ENCODE results near the gene POTEI. TPM values are rescaled to one million over a fixed set of nuclear protein-coding genes. Genes with fewer than 3 reads are reported as not detected.
"Not testable (repeated sequence)": the region's sequence is repeated elsewhere in the genome, so short reads cannot be mapped to it uniquely, and the experiment has no call there.

POTEI gene
- total RNA-seq, 1 donor: under 0.01 TPM

DNA sequence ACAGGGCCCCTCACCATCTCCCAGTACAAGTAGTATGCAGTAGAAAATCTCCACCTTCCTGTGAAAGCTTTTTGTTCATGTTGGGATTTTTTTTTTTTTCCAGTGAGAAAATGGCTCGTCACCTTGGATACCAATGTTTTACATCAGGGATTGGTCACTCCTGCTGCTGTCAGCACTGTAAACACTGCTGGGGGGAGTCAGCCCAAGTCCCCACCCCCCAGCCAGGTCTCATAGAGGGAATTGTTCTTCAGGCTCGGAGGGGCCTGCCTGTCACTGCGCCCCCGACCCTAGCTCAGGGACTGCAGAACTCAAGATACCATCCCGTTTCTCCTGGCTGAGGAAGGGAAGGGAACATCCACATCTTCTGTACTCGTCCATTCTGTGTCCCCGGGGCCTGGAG lies 11.9 kb upstream of the POTEI start, which contains the start of gene CFC1B:
Gene CFC1B, plus strand, starts transcription at position 231 of the 400 bp plus-strand sequence. CDS start 263 bp downstream, outside the sequence.
- not testable (repeated sequence) for H3K27me3 ChIP-seq (ENCODE audit: insufficient read depth, low read length); H3K4me1 ChIP-seq (ENCODE audit: insufficient read depth, low read length); H3K4me3 ChIP-seq (ENCODE audit: low read length); H3K9me3 ChIP-seq (ENCODE audit: low read depth, low read length)

GRCh38 chr2:130518516-130519106 lies 9.5 kb upstream of the POTEI start:
- H3K27me3 ChIP-seq (ENCODE audit: insufficient read depth, low read length): not testable (repeated sequence)

GRCh38 chr2:130511747-130512451 lies 2.8 kb upstream of the POTEI start:
- not testable (repeated sequence) for H3K4me3 ChIP-seq (ENCODE audit: low read length); H3K9me3 ChIP-seq (ENCODE audit: low read depth, low read length); H3K27me3 ChIP-seq (ENCODE audit: insufficient read depth, low read length); H3K4me1 ChIP-seq (ENCODE audit: insufficient read depth, low read length)

More at GRCh38 chr2:130518516-130519106, 9.5 kb upstream of the POTEI start:
- not testable (repeated sequence) for H3K4me1 ChIP-seq (ENCODE audit: insufficient read depth, low read length); H3K4me3 ChIP-seq (ENCODE audit: low read length); H3K9me3 ChIP-seq (ENCODE audit: low read depth, low read length)

GRCh38 chr2:130510807-130511746 lies 1.9 kb upstream of the POTEI start:
- H3K27me3 ChIP-seq (ENCODE audit: insufficient read depth, low read length); H3K4me1 ChIP-seq (ENCODE audit: insufficient read depth, low read length); H3K4me3 ChIP-seq (ENCODE audit: low read length): not testable (repeated sequence)

GRCh38 chr2:130491073-130491472 lies 18.1 kb downstream of the POTEI start:
- not testable (repeated sequence) for H3K4me1 ChIP-seq (ENCODE audit: insufficient read depth, low read length); H3K27me3 ChIP-seq (ENCODE audit: insufficient read depth, low read length); H3K9me3 ChIP-seq (ENCODE audit: low read depth, low read length); H3K4me3 ChIP-seq (ENCODE audit: low read length)

More at GRCh38 chr2:130510807-130511746, 1.9 kb upstream of the POTEI start:
- not testable (repeated sequence) for H3K9me3 ChIP-seq (ENCODE audit: low read depth, low read length)

DNA sequence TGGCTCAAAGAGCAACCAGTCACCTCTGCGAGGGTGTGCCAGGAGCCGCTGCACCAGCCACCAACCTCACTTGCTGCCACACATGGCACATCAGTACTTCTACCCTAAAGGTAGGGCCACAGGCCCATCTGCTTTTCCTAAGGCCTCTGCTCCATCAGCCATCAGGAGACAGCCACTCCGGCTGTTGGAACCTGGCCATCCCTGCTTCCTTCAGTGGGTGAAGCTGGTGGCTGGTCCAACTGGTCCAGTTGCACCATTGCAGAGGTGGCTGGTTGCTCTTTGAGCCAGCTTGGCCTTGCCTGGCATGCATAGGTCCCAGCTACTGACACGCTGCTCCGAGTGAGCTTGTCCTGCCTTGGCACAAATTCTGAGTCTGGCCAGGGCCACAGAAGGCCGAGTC lies 53.7 kb downstream of the POTEI start:
- H3K9me3 ChIP-seq (ENCODE audit: low read depth, low read length); H3K4me3 ChIP-seq (ENCODE audit: low read length); H3K4me1 ChIP-seq (ENCODE audit: insufficient read depth, low read length); H3K27me3 ChIP-seq (ENCODE audit: insufficient read depth, low read length): not testable (repeated sequence)

DNA sequence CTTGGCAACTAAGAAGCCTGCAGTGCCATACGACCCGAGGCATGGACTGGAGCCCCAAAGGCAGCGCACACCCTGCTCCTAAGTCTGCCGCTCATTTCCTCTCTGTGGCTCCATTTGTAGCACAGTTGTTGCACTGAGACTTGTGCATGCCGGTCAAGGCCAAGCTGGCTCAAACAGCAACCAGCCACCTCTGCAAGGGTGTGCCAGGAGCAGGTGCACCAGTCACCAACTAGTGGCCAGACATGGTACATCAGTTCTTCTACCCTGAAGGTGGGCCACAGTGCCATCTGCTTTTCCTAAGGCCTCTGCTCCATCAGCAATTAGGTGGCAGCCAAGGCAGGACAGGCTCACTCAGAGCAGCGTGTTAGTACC lies 54.4 kb downstream of the POTEI start:
- not testable (repeated sequence) for H3K4me1 ChIP-seq (ENCODE audit: insufficient read depth, low read length); H3K9me3 ChIP-seq (ENCODE audit: low read depth, low read length); H3K27me3 ChIP-seq (ENCODE audit: insufficient read depth, low read length); H3K4me3 ChIP-seq (ENCODE audit: low read length)

GRCh38 chr2:130453955-130454711 lies 55.0 kb downstream of the POTEI start:
- not testable (repeated sequence) for H3K4me3 ChIP-seq (ENCODE audit: low read length); H3K27me3 ChIP-seq (ENCODE audit: insufficient read depth, low read length); H3K4me1 ChIP-seq (ENCODE audit: insufficient read depth, low read length); H3K9me3 ChIP-seq (ENCODE audit: low read depth, low read length)

- not testable (repeated sequence) for H3K27me3 ChIP-seq (ENCODE audit: insufficient read depth, low read length); H3K4me3 ChIP-seq (ENCODE audit: low read length); H3K4me1 ChIP-seq (ENCODE audit: insufficient read depth, low read length); H3K9me3 ChIP-seq (ENCODE audit: low read depth, low read length)
These were observed 56.2 kb downstream of the POTEI start for GRCh38 chr2:130452897-130453296.

- H3K4me1 ChIP-seq (ENCODE audit: insufficient read depth, low read length); H3K27me3 ChIP-seq (ENCODE audit: insufficient read depth, low read length); H3K4me3 ChIP-seq (ENCODE audit: low read length); H3K9me3 ChIP-seq (ENCODE audit: low read depth, low read length): not testable (repeated sequence)
These were observed 57.3 kb downstream of the POTEI start for GRCh38 chr2:130451823-130452222.

GRCh38 chr2:130451278-130451677 lies 57.9 kb downstream of the POTEI start:
- not testable (repeated sequence) for H3K9me3 ChIP-seq (ENCODE audit: low read depth, low read length); H3K4me1 ChIP-seq (ENCODE audit: insufficient read depth, low read length); H3K27me3 ChIP-seq (ENCODE audit: insufficient read depth, low read length); H3K4me3 ChIP-seq (ENCODE audit: low read length)

DNA sequence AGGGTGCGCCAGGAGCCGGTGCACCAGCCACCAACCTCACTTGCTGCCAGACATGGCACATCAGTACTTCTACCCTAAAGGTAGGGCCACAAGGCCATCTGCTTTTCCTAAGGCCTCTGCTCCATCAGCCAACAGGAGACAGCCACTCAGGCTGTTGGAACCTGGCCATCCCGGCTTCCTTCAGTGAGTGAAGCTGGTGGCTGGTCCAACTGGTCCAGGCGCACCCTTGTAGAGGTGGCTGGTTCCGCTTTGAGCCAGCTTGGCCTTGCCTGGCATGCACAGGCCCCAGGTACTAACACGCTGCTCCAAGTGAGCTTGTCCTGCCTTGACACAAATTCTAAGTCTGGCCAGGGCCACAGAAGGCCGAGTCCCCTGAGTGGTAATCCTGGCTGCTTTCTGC lies 58.8 kb downstream of the POTEI start:
- H3K9me3 ChIP-seq (ENCODE audit: low read depth, low read length); H3K4me1 ChIP-seq (ENCODE audit: insufficient read depth, low read length); H3K27me3 ChIP-seq (ENCODE audit: insufficient read depth, low read length); H3K4me3 ChIP-seq (ENCODE audit: low read length): not testable (repeated sequence)

GRCh38 chr2:130427631-130428030 lies 81.5 kb downstream of the POTEI start:
- H3K4me3 ChIP-seq (ENCODE audit: low read length); H3K4me1 ChIP-seq (ENCODE audit: insufficient read depth, low read length); H3K27me3 ChIP-seq (ENCODE audit: insufficient read depth, low read length); H3K9me3 ChIP-seq (ENCODE audit: low read depth, low read length): not testable (repeated sequence)

GRCh38 chr2:130418845-130419244 lies 90.3 kb downstream of the POTEI start:
- H3K9me3 ChIP-seq (ENCODE audit: low read depth, low read length); H3K4me1 ChIP-seq (ENCODE audit: insufficient read depth, low read length); H3K4me3 ChIP-seq (ENCODE audit: low read length); H3K27me3 ChIP-seq (ENCODE audit: insufficient read depth, low read length): not testable (repeated sequence)

DNA sequence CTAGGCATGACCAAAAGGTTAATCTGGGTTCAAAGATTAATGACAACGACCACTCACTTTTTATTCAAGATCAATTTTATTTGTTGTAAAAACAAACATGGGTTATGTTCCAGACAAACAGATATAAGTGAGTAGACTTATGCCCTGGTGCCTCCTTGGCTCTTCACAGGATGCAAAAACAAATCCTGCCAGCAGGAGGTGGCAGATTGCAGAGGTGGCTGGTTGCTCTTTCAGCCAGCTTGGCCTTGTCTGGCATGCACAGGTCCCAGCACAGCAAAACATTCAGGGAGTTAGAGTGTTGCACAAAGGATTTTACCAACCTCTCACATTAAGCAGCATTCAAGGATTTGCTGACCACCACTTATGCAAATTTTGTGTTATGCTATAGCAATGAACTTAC lies 92.4 kb downstream of the POTEI start:
- not testable (repeated sequence) for H3K4me1 ChIP-seq (ENCODE audit: insufficient read depth, low read length); H3K4me3 ChIP-seq (ENCODE audit: low read length); H3K27me3 ChIP-seq (ENCODE audit: insufficient read depth, low read length); H3K9me3 ChIP-seq (ENCODE audit: low read depth, low read length)

Data from mononuclear cell (primary cell).